Measurements from ENCODE around the gene FGF11. TPM values are rescaled to one million over a fixed set of nuclear protein-coding genes. Genes with fewer than 3 reads are reported as not detected.
"Not testable (repeated sequence)": the region's sequence is repeated elsewhere in the genome, so short reads cannot be mapped to it uniquely, and the experiment has no call there.

Gene FGF11
- total RNA-seq, 6 donors from 2014 or later = 0.15 to 2.0 (median 0.57) TPM; not detected in 1

GRCh38 chr17:7467498-7467897, 28.2 kb downstream of the FGF11 start:
- TF ChIP-seq CTCF (IDR thresholded peaks at IDR 0.05) (no peak), POLR2AphosphoS5 (IDR thresholded peaks at IDR 0.05) (no peak), POLR2A (IDR thresholded peaks at IDR 0.05) (no peak), EP300 (IDR thresholded peaks at IDR 0.05) (no peak)
- Histone ChIP-seq H3K9me3 (no peaks in the 10 kb centered on the region), H3K27ac (peak overlapping the region; percentile 61 to 75 (median 71)), H3K4me3 (no peak overlapping the region), H3K27me3 (no peaks in the 10 kb centered on the region), H3K36me3 (peaks cover 2 to 36% (median 27%) of the 10 kb centered on the region in 4 donors), H3K4me1 (peaks cover 25 to 49% (median 41%) of the 10 kb centered on the region in 4 donors)
- no peak for ATAC-seq (ENCODE audit: low FRiP score in 2 of 2)
- 83 to 88% methylated on average over 2 to 3 of the region's 3 CpGs for WGBS, 2 donors
- DNase-seq = no peak

- no peaks in the 10 kb centered on the region for H3K27me3 ChIP-seq
- no peak for DNase-seq
- H3K4me1 ChIP-seq = peaks cover 25 to 52% (median 41%) of the 10 kb centered on the region in 4 donors
- no peaks in the 10 kb centered on the region for H3K9me3 ChIP-seq
- no peak for TF ChIP-seq EP300 (IDR thresholded peaks at IDR 0.05)
- TF ChIP-seq POLR2A (IDR thresholded peaks at IDR 0.05) = no peak
- TF ChIP-seq CTCF (IDR thresholded peaks at IDR 0.05) = no peak
- no peak for TF ChIP-seq POLR2AphosphoS5 (IDR thresholded peaks at IDR 0.05)
- ATAC-seq (ENCODE audit: low FRiP score in 2 of 2) = no peak
- no peak overlapping the region for H3K4me3 ChIP-seq
- WGBS, 2 donors = 88 to 98% methylated on average over 11 of the region's 11 CpGs
- peaks cover 0 to 28% (median 19%) of the 10 kb centered on the region in 4 donors for H3K36me3 ChIP-seq
- H3K27ac ChIP-seq = no peak overlapping the region
Observed at GRCh38 chr17:7468290-7468689, 29.0 kb downstream of the FGF11 start.

- WGBS, 2 donors = 71 to 72% methylated on average over 12 of the region's 12 CpGs
- no peak for TF ChIP-seq EP300 (IDR thresholded peaks at IDR 0.05)
- DNase-seq (no peak), ATAC-seq (ENCODE audit: low FRiP score in 2 of 2) (no peak)
- Histone ChIP-seq H3K9me3 (no peaks in the 10 kb centered on the region), H3K27ac (peak overlapping the region; percentile 5 to 52 (median 48)), H3K36me3 (peaks cover 0 to 23% (median 13%) of the 10 kb centered on the region in 4 donors), H3K27me3 (no peaks in the 10 kb centered on the region), H3K4me3 (no peak overlapping the region), H3K4me1 (peaks cover 25 to 58% (median 41%) of the 10 kb centered on the region in 4 donors)
Observed at GRCh38 chr17:7468804-7469389, 29.6 kb downstream of the FGF11 start.

- not testable (repeated sequence) for H3K27me3 ChIP-seq; H3K9me3 ChIP-seq; ATAC-seq (ENCODE audit: low FRiP score in 2 of 2); H3K4me3 ChIP-seq
- Histone ChIP-seq H3K36me3 (peaks cover 0 to 14% (median 9%) of the 10 kb centered on the region in 4 donors), H3K4me1 (peaks cover 26 to 67% (median 45%) of the 10 kb centered on the region in 4 donors), H3K27ac (peak overlapping the region in 1 of 4 donors; percentile 52)
- DNase-seq = peak in 1 of 2 donors; percentile 62
- 63 to 87% methylated on average over 12 of the region's 12 CpGs for WGBS, 2 donors
Observed at GRCh38 chr17:7469843-7470242, 30.5 kb downstream of the FGF11 start.

- H3K27me3 ChIP-seq; ATAC-seq (ENCODE audit: low FRiP score in 2 of 2); H3K27ac ChIP-seq; DNase-seq; H3K4me3 ChIP-seq; H3K9me3 ChIP-seq: not testable (repeated sequence)
- WGBS, 2 donors = 74 to 78% methylated on average over 8 of the region's 8 CpGs
- Histone ChIP-seq H3K4me1 (peaks cover 32 to 74% (median 51%) of the 10 kb centered on the region in 4 donors), H3K36me3 (peaks cover 0 to 14% (median 9%) of the 10 kb centered on the region in 4 donors)
Observed at GRCh38 chr17:7470457-7470973, 31.2 kb downstream of the FGF11 start.

- no peak overlapping the region for H3K4me3 ChIP-seq
- H3K36me3 ChIP-seq = peaks cover 0 to 2% (median under 1%) of the 10 kb centered on the region in 4 donors
- 74 to 82% methylated on average over 2 of the region's 2 CpGs for WGBS, 2 donors
- H3K27me3 ChIP-seq = no peaks in the 10 kb centered on the region
- H3K9me3 ChIP-seq = no peaks in the 10 kb centered on the region
- no peak for DNase-seq
- TF ChIP-seq POLR2A (IDR thresholded peaks at IDR 0.05) (no peak), EP300 (IDR thresholded peaks at IDR 0.05) (no peak), CTCF (IDR thresholded peaks at IDR 0.05) (no peak), POLR2AphosphoS5 (IDR thresholded peaks at IDR 0.05) (no peak)
- no peak for ATAC-seq (ENCODE audit: low FRiP score in 2 of 2)
- H3K4me1 ChIP-seq = peaks cover 33 to 74% (median 53%) of the 10 kb centered on the region in 4 donors
- H3K27ac ChIP-seq = peak overlapping the region in 1 of 4 donors; percentile 57
Observed at GRCh38 chr17:7471729-7472128, 32.4 kb downstream of the FGF11 start.

GRCh38 chr17:7474767-7475166, 35.5 kb downstream of the FGF11 start:
- not testable (repeated sequence) for H3K9me3 ChIP-seq; H3K4me3 ChIP-seq; ATAC-seq (ENCODE audit: low FRiP score in 2 of 2); H3K36me3 ChIP-seq; H3K27me3 ChIP-seq
- H3K4me1 ChIP-seq = peaks cover 39 to 77% (median 49%) of the 10 kb centered on the region in 4 donors
- 44 to 73% methylated on average over 7 to 8 of the region's 8 CpGs for WGBS, 2 donors
- peak overlapping the region; percentile 24 to 98 (median 97) for H3K27ac ChIP-seq
- DNase-seq = peak in 1 of 2 donors; percentile 81

All from upper lobe of left lung (tissue), 6 donors.